HG03175 (cell line): Measurements from ENCODE around the gene TRAPPC12.

Source experiments
- ATAC-seq: cut with Tn5 transposase; IDR thresholded peaks from one replicate; pipeline ENCODE4 v1.9.1; 2021; ENCODE audit warnings: mild to moderate bottlenecking, moderate library complexity; ENCODE audit not compliant: unreplicated experiment

Gene TRAPPC12

DNA sequence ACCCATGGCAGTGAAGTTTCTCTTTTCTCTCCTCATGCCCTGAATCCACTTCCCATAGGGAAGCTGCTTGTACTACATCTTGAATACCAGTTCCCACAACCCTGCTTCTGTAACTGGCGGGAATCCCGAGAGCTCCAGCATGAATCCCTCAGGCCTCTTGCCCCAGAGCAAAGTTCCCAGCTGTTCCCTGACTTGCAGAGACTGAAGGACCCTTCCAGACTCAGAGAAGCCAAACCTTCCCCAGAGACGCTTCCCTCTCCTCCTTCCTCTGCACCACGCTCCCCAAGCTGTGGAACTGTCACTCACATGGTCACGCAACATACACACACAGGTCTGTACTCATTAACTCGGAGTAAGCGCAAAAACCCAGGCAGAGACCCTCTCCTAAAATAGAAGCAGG is 26.4 kb downstream of the TRAPPC12 start:
- no peak for ATAC-seq

DNA sequence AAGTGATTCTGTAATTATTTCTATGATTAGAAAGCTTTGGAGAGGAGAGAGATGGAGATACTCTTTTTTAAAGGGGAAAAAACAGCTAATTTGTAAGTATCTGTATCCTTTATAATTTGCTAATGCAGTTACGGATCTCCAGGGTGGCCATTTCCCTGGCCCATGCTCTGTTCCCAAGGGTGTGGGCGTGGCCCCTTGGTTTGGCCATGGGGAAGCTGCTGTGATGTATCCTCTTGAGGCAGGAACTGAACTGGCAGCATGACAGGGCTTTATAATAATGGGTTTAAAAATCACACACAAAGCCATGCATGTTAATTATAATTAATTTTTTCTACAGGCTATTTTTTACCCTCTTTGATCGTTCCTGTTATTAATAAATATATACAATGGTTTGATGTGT is 27.0 kb downstream of the TRAPPC12 start:
- no peak for ATAC-seq

DNA sequence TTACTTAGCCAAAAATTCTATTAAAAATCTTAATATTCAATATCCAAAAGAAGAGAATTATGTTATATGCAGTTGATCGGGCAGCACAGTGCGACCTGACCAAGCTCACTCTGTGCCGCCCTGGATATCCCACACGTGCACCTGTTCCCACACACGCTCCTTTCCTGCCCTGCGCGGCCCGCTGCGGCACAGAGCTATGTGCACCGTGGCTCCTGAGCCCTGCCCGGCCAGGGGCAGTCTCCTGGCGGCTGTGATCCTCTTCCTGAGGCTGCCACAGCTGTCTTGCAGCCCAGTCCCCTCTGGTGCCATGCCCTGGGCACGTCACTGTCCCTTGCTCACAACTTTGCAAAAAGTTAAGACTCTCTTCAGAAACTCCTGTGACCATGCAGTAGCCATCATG is 29.3 kb downstream of the TRAPPC12 start:
- no peak for ATAC-seq

DNA sequence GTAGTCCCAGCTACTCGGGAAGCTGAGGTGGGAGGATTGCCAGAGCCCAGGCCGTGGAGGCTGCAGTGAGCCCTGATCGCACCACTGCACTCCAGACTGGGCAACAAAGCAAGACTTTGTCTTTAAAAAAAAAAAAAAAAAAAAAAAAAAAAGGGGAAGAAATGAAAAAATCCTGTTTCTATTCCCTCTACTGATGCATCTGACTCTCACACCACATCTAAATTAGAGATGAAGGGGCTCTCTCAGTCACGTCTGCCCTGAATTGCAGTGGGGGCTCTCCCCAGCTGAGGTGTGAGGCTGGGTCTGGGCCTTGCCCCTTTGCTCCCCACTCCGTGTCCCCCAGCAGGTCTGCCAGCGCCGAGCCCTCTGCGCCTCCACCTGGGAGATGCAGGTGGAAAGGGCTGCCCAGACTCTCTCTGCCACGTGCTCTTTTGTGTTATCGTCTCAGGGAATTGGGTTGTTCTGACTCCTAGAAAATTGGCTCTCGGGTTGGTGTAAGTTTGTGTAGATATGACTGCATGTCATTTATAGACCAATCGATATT is 30.2 kb downstream of the TRAPPC12 start:
- ATAC-seq = no peak

DNA sequence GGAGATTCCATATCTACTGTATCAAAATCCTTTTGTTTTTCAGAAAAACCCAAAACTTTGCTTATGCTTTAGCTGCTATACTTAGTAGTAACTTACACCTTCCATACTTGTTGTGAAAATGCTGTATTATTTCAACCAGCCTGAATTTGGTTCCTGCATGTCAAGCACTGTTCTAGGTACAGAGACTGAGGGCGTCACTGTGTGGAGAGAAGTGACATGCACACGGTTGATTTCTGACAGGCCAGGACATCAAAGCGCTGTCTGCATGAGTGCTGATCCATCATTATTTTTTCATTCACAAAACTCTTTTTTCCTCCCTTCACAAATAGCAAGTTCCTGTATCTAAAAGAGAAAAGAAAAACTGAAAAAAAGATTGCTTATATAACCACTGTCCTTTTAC is 31.6 kb downstream of the TRAPPC12 start:
- no peak for ATAC-seq

DNA sequence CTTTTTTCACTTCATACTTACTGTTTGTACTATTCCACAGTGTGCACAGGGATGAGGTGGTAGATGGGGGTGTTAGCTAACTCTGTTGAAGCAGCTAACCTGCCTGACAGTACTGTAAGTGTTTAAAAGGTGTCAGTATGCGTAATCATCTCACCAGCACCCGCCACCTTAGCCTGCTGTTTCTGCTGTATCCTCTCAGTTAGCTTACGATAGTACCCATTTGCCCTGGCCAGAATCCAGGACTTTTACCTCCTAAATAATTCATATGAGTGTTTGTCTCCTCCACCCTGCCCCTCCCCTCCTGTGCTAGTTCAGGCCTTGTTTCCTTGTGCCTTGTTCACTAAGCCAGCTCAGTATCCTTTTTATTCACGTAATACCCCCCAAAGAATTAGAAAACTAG is 34.2 kb downstream of the TRAPPC12 start:
- ATAC-seq = no peak

DNA sequence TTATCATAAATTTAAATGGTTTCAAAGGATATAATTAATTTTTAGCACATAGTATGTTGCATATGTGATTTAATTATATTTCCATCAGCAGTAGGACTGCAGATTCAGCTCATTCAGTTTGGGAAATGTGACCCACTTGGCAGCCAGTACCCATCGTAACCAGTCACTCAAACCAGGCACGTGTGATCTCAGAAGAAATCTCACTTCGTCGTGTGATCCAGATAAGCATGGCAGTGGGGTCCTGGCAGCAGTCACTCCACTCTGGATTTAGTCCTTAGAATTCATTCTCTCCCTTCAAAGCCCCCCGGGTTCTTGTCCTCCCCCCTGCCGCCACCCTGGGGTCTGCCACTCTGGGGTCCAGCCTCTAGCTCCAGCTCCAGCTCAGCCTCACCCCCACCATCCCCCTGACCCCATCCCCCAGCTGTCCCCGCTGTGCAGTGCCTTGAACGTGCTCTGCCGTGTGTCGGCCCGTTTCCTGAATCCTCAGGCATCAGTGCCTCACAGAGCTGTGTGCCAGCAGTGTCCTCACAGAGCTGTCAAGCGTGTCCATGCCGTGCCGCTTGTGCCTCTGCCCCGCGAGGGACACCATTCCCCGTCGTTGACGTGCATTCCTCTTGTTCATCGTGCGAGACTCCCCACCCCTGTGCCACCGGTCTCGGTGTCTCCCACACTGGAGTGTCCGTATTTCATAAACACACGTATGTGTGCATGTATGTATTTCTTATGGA is 34.8 kb downstream of the TRAPPC12 start:
- no peak for ATAC-seq

DNA sequence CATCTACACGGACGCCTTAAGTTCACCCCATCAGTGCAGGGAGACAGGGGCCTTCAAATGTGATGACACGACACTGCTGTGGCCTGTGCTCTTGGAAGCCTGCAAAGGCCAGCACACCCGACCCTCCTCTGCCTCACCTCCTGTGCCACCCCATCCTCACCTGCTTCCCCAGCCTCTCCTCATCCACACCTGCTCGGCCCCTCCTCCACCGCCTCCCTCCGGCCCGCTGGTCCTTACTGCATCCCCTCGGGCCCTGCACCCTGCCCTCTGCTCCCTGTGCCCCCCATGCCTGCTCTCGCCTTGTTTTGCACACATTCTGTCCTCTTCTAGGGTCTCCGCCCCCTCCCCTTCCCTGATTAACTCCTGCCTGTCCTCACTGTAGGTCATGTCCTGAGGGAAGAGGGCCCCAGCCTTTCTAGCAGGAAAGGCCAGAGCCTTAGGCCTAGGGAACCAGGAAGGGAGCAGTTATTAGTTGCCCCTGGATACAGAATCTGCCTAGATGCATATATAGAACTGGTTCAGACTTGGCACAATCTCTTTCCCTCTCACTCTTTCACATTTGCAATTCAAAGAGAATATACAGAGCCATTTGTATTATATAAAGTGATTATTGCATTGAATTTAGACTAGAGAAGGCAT is 39.4 kb downstream of the TRAPPC12 start:
- ATAC-seq = no peak

DNA sequence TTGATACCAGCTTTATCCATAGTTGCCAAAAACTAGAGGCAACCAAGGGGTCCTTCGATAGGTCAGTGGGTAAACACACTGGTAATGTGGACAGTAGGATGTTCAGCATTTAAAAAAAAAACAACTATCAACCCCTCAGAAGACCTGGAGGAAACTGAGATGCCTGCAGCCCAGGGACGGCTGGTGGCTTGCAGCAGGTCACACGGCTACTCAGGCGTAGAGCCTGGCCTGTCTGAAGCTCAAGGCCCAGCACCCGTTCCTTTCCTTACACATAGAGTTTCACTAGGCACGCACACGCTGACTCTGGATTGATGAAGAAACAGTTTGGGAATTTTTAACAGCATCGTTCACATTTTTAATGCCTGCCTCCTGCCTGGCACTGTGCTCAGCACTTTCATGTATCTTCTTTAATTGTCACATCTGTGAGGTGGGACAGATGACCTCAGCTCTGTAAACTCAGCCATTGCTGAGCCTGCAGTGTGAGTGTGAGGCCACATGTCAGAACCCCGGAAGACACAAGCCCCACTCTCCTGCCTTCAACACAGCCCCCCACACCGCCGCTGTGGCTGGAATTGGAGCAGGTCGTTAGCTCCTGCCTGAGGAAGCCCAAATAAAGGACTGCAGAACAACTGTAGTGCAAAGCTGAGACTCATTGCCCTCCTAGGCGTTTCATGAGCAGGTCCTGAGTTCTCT is 40.7 kb downstream of the TRAPPC12 start:
- no peak for ATAC-seq

DNA sequence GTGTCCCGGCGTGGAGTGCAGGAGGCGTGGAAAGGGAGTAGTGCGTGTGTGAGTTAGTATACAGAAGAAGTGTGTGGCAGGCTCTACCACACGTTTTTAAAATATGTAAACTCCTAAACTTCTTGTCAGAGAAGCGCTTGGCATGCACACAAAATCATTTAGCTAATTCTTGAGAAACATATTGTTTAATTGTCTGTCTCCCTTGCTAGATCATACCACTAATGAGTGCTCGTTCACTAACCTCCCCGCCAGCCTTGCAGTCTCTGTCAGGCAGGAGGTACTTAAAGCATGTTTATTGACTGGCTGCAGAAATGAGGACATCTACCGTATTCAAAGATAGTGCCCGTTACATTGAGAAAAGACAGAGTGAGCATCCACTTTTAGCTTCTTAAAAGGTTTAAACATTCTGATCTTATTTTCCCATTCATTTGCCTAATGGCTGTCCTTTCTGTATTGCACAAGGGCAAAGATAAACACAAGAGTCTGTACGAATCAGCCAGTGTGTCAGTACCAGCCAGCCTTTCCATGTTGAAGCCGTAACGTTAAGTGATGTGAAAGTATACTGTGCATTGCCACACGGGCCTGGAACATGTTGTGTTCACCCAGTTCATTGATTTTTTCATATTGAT is 41.4 kb downstream of the TRAPPC12 start:
- no peak for ATAC-seq

DNA sequence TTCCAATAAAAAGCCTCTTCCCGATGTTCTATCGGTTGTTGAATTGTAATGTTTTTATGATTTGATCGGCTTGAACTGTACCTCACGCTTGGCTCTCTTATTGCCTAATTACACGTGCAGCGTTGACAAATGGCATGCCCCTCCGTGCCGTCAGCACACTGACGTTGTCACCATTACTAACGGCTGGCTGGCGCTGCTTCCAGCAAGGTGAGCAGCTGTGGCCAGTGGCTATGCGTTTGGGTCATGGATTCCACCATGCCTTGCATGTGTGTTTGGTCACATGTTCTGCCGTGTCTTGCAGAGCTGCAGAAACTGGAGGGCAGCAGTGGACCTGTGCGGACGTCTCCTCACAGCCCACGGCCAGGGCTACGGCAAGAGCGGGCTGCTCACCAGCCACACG is 42.1 kb downstream of the TRAPPC12 start:
- no peak for ATAC-seq

DNA sequence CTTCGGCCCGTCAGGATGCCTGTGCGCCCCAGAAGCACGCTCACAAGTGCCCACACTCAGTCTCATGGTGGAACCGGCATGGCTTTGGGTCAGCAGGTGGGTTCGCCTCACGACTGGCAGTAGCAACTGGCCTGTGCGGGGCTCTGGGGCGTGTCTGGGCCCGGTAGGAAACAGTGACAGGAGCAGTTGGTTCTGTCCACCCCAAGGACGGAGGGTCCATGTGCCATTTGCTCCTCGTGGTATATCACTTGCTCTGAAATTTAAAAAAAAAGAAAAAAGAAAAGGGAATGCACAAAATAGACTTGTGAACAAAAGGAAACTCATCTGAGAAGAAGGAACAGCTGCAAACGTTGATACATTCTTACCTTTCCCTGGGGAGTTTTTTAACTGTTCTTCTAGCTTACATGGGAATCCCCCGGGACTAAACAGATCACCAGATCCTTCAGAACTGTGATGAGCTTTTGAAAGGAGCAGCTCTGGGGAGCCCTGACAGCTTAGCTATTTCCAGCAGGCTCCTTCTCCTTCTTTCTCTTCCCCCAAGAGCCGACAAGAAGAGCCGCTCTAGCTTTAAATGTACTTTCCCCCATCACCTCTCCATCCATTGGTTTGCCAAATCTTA is 42.8 kb downstream of the TRAPPC12 start:
- no peak for ATAC-seq

DNA sequence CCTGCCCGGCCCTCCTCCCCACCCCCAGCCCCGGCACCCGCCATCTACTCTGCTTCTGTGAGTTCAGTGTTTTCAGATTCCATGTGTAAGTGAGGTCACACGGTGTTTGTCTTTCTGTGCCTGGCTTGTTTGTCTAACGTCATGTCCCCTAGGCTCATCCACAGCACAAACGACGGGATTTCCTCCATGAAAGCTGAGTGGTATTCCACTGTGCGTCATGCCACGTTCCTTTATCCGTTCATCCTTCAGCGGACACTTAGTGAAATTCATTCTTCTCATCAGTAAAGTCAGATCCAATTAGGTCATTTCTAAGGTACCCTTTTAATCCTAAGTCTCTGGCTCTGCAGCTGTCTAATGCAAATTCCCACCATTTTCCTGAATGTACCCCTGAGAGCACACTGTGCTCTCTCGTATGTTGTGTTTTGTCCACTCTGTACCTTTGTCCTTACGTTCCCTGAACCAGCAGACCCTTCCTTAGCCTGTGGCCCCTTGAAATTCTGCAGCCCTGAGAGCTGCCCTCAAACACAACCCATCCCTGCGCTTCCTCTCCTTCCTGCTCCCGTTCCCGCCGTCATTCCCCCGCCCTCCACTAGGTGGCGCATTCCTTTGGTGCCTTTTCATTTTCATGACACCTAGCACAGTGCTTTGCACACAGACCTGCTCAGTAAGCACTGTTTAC is 44.1 kb downstream of the TRAPPC12 start:
- ATAC-seq = peak; percentile 61

DNA sequence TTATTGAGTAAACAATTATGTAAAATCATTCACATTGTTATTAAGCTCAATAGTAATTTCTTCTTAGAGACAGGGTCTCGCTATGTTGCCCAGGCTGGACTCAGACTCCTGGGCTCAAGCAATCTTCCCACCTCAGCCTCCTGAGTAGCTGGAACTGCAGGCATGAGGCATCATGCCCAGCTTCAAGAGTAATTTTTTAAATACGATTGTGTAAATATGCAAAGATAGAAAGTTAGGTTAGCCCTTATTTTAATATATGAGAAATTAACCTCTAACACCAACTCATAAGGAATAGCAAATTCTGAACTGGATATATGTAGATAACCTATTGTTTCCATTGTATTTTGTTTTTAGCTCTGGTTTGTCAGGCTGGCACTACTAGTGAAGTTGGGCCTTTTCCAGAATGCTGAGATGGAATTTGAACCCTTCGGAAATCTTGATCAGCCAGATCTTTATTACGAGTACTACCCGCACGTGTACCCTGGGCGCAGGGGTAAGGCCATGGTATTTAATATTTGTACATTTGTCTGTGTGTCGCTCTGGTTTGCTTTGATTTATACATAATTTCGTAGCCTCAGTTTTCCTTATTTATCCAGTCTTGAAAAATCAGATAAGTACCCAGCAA is 44.8 kb downstream of the TRAPPC12 start:
- ATAC-seq = peak; percentile 8

DNA sequence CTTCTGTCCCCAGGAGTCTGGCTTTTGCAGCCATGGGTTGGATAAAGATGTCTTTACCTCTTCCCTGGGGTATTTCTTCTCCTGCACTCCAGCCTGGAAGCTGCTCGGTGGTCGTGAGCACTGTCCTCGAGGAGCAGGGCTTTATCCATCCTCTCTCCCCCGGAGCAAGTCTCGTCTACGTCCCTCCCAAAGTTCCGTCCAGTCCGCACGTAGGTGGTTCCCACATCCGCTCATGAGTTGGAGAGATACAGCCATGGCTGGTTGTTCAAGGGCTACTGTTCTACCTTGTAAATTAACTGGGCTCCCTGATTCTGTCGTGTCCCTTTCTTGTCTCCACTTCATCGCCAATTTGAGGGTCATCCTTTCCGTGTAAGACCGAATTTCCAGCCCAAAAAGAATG is 47.1 kb downstream of the TRAPPC12 start:
- ATAC-seq = no peak

DNA sequence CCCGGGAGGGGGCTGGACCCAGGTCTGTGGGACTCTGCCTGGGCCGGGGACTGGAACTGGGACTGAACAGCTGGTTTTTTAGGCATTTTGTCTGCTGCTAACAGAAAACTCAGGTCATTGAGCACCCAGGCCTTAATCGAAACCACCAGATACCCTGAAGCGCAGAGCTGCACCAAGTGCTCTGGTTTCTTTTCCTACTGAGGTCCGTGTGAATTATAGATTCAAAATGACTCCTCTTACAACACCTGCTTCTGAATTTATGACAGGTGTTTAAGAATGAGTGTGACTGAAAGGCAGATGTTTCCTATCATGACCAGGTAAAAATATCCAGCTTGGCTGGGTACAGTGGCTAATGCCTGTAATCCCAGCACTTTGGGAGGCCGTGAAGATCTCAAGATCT is 47.8 kb downstream of the TRAPPC12 start:
- ATAC-seq = peak; percentile 40

DNA sequence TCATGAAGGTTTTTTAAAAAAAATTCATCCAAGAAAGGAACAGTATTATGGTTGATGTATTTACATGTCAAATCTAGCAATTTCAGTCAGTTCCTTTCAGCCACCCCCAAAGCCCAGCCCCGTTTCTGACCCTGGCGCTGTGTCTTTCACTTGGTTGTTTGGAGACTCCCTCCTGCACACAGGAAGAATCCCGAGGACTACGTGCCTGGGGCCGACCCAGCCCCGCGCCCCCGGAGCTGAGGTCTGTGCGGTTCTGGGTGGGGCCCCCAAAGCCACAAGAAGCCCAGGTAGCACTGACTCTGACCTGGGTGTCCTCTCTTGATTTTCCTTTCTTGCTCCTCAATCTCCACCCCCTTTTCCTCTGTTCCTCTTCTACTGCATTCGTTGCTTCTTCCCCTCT is 49.1 kb downstream of the TRAPPC12 start:
- ATAC-seq = no peak

DNA sequence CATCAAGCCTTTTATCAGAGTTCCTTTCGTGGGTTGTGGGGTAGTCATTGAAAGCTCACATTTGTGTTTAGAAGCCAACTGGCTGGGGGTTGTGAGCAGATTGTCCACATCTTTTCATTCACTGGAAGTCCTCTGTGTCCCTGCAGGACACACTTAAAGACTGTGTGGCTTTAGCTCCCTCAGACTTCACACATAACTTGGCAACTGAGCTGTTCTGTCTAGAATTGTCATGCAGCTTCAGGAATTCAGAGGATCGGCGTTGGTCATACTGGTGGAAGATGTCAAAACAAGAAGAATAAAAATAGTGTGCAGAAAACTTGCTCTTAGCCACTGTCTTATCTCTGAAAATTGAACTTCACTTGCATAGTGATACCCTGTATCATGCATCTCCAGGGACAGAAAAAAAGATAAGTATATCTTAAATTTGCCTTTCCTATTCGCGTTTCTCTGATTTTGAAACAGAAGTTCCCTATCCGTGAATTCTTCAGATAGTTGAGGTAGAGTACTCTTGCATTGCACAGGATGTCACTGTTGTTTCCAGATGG is 49.6 kb downstream of the TRAPPC12 start:
- no peak for ATAC-seq

DNA sequence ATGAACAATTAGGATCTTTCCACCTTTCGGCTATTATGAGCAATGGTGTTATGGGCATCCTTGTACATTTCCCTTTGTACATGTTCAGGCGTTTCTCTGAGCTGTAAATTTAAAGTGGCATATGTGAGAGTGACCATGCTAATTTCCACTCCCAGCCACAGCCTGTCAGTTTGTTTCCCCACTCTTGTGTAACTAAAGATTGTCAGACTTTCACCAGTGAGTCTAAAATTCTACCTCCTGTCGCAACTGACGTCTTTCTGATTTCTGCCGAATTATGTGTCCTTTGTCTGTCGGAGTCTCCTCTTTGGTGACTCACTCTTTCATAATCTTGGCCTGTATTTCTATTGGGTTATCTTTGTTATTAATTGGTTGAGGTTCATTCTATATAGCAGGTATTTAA is 50.7 kb downstream of the TRAPPC12 start:
- no peak for ATAC-seq
